Activated naive CD4-positive, alpha-beta T cell treated with anti-CD3 and anti-CD28 coated beads, Interleukin-2, amount 10 ng/mL, durations not matched to agents 7 days and 5 days (primary cell): Measurements from ENCODE around the gene ARAP2.

Experiments used
- CTCF ChIA-PET: fragments of 350-600 bp; sonication (Branson Sonifier 250); formaldehyde crosslinking; loops from one replicate; lab custom pipeline; 2021; ENCODE audit warnings: antibody characterized with exemption; lab: Charles Lee
- DNase-seq: peaks from one replicate; pipeline ENCODE4 v3.0.0-alpha.2; 2020
- H3K27ac Mint-ChIP-seq: one replicate; pipeline ENCODE4 v1.8.0; 2021; ENCODE audit warnings: mild to moderate bottlenecking, moderate library complexity, mixed read lengths
- H3K27me3 Mint-ChIP-seq: one replicate; pipeline ENCODE4 v1.8.0; 2021; ENCODE audit warnings: mild to moderate bottlenecking, mixed read lengths
- H3K36me3 Mint-ChIP-seq: one replicate; pipeline ENCODE4 v1.8.0; 2021; ENCODE audit warnings: mixed read lengths
- H3K4me1 Mint-ChIP-seq: one replicate; pipeline ENCODE4 v1.8.0; 2021; ENCODE audit warnings: mixed read lengths
- H3K4me3 Mint-ChIP-seq: one replicate; pipeline ENCODE4 v1.8.0; 2021; ENCODE audit warnings: mild to moderate bottlenecking, moderate library complexity, mixed read lengths
- H3K9me3 Mint-ChIP-seq: one replicate; pipeline ENCODE4 v1.8.0; 2021; ENCODE audit warnings: mixed read lengths

The ARAP2 gene, protein sequence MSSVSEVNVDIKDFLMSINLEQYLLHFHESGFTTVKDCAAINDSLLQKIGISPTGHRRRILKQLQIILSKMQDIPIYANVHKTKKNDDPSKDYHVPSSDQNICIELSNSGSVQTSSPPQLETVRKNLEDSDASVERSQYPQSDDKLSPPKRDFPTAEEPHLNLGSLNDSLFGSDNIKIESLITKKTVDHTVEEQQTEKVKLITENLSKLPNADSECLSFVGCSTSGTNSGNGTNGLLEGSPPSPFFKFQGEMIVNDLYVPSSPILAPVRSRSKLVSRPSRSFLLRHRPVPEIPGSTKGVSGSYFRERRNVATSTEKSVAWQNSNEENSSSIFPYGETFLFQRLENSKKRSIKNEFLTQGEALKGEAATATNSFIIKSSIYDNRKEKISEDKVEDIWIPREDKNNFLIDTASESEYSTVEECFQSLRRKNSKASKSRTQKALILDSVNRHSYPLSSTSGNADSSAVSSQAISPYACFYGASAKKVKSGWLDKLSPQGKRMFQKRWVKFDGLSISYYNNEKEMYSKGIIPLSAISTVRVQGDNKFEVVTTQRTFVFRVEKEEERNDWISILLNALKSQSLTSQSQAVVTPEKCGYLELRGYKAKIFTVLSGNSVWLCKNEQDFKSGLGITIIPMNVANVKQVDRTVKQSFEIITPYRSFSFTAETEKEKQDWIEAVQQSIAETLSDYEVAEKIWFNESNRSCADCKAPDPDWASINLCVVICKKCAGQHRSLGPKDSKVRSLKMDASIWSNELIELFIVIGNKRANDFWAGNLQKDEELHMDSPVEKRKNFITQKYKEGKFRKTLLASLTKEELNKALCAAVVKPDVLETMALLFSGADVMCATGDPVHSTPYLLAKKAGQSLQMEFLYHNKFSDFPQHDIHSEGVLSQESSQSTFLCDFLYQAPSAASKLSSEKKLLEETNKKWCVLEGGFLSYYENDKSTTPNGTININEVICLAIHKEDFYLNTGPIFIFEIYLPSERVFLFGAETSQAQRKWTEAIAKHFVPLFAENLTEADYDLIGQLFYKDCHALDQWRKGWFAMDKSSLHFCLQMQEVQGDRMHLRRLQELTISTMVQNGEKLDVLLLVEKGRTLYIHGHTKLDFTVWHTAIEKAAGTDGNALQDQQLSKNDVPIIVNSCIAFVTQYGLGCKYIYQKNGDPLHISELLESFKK (N-terminal part only)

DNA sequence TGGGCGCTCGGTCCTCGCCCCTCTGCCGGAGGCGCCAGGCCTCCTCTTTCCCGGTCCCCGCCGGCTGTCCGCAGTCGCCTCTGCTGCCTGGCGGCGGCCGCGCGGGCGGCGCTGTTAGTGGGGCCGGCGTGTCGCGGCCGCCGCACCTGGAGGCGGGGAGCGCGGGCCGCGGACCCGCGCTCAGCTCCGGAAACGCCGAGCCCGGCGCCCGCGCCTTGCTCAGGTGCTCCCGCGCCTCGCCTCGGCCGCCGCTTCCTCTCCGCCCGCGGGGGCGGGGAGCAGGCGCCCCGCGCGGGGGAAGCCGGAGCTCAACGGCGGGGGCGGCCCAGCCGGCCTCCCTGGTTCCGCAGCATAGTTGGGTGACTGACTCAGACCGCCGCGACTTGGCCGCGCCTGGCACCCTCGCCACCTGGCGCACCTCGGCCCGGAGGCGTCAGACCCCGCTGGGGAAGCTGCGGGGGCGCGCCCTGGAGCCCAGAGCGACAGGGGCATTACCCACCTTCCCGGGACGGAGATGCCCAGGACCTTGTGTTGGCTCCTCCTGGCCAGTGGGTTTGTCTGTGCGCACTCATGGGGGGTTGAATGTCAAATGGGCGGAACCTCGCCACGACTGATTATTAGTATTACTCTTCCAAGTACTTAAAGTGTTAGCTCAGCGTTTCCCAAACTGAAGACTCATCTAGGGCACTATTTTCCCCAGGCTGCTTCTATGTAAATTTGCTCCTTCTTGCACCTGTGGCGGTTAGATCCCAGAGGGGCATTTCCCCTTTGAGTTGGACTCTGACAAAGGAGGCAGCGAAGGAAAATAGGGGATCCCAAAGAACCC, at the start of gene ARAP2:
TSS of gene ARAP2 (minus strand) at position 258 of the 826 bp plus-strand sequence. CDS start 15,028 bp downstream, outside the sequence.
- Mint-ChIP-seq H3K9me3 (peaks cover under 1% of the 10 kb centered on the region), H3K4me3 (peak within 1 kb of the TSS; percentile 85), H3K36me3 (peaks cover 17% of the 10 kb centered on the region), H3K27me3 (peaks cover 30% of the 10 kb centered on the region), H3K4me1 (peaks cover 42% of the 10 kb centered on the region), H3K27ac (peak within 1 kb of the TSS; percentile 93)
- CTCF ChIA-PET, result interaction anchor here (0.6 to 2.8 kb wide), 14 partner anchors 9 to 156 kb away, joined by 3 to 18 read pairs (median 4); no protein-coding TSS in a partner anchor
- peak; percentile 75 for DNase-seq

DNA sequence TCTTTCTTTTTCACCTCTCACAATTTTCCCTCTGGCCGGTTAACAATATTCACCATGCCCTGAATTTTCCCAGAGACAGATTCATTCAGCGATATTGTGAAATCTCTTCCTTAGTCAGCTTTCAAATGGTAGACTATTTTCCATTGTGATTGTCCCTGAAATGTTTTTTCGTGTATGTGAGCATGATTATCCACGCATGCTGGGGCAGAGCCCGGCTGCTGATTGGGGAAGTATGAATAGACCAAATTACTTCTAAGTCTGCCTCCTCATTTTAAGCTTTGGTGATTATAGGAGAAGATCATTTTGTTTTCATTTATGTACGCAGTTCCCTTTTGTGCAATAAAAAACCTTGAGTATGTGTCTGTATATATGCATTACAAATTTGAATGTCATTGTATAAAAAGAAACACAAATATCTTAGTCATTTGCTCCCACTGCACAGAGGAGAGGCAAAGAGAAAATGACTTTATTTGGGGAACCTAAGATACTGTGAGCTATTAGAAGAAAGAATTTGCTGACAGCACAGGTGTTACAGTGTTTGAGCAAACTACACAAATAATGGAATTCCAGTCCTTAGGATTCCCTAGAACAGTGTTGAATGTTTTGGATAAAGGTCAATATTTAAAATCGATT, 48.4 kb upstream of the ARAP2 start:
- Mint-ChIP-seq H3K4me1 (peaks cover 11% of the 10 kb centered on the region), H3K4me3 (no peak overlapping the region), H3K27ac (no peak overlapping the region), H3K27me3 (peaks cover 3% of the 10 kb centered on the region), H3K36me3 (peaks cover 2% of the 10 kb centered on the region), H3K9me3 (peaks cover 2% of the 10 kb centered on the region)
- CTCF ChIA-PET, result no interaction called here
- DNase-seq, result no peak

DNA sequence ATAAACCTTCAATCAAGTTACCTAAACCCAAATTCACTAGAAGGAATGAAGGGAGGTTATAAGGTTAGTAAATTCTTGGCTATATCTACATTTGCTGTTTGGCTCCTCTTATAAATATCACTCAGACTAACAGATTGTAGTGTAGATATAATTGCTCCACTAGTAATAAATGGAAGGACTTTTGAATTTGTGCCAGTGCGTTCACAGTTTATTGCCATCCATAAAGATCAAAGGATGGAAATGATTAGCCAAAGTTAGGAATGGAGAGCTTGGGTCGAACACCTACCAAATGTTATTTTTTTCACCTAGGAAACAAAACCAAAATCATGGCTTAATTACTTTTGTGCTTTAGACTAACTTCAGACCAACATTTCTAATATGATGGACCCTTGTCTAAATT, 46.3 kb upstream of the ARAP2 start:
- no peak for DNase-seq
- Mint-ChIP-seq H3K4me3 (no peak overlapping the region), H3K9me3 (peaks cover 7% of the 10 kb centered on the region), H3K4me1 (peaks cover 28% of the 10 kb centered on the region), H3K27ac (no peak overlapping the region), H3K27me3 (no peaks in the 10 kb centered on the region), H3K36me3 (peaks cover 9% of the 10 kb centered on the region)
- CTCF ChIA-PET, result no interaction called here

DNA sequence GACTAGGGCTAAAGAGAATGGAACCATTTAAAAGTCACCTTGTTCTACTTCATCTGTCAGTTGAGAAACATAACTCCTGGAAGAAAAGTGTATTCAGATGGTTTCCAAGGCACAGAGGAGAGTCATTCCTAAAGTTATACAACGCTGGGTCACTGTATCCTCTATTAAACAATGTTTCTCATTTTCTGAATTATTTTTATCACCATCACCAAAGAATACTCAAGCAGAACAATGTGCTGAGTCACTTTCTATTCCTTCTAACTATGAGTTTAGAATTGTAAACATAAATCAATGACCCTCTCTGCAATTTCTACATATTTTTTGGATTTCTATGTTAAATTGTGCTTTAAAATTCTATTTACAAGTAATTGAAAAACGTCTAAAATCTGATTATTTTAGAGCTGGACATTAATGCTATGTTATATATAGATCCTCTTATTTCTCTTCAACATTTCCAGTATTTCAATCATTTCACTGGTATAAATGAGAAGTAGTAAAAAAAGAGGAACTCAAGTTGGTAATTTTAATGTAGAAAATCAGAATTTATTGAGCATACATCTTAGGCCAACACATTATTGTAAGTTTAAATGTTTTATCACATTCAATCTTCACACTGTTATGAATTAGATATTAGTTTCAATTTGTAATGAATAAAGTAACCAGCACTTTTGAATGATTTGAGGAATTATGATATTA, 44.6 kb upstream of the ARAP2 start:
- H3K27ac Mint-ChIP-seq, result no peak overlapping the region
- H3K9me3 Mint-ChIP-seq, result peaks cover 11% of the 10 kb centered on the region
- no peak overlapping the region for H3K4me3 Mint-ChIP-seq
- H3K36me3 Mint-ChIP-seq, result peaks cover 14% of the 10 kb centered on the region
- CTCF ChIA-PET, result interaction anchor here (1.3 kb wide), 1 partner anchor 36 kb away, joined by 5 read pairs; no protein-coding TSS in a partner anchor
- no peaks in the 10 kb centered on the region for H3K27me3 Mint-ChIP-seq
- no peak for DNase-seq
- H3K4me1 Mint-ChIP-seq, result peaks cover 43% of the 10 kb centered on the region

DNA sequence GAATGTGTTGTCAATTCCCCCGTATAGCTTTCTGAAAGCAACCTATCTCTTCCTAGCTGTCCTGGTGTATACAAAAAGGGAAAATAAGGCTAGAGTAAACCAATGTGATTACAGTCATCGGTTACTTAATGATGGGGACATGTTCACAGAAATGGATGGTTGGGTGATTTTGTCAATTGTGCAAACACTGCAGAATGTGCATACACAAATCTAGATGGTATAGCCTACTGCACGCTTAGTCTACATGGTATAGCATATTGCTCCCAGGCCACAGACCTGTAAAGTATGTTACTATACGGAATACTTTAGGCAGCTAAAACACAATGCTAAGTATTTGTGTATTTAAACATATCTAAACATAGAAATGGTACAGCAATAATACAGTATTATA, 42.2 kb upstream of the ARAP2 start:
- DNase-seq, result no peak
- peaks cover 20% of the 10 kb centered on the region for H3K36me3 Mint-ChIP-seq
- peaks cover 3% of the 10 kb centered on the region for H3K27me3 Mint-ChIP-seq

DNA sequence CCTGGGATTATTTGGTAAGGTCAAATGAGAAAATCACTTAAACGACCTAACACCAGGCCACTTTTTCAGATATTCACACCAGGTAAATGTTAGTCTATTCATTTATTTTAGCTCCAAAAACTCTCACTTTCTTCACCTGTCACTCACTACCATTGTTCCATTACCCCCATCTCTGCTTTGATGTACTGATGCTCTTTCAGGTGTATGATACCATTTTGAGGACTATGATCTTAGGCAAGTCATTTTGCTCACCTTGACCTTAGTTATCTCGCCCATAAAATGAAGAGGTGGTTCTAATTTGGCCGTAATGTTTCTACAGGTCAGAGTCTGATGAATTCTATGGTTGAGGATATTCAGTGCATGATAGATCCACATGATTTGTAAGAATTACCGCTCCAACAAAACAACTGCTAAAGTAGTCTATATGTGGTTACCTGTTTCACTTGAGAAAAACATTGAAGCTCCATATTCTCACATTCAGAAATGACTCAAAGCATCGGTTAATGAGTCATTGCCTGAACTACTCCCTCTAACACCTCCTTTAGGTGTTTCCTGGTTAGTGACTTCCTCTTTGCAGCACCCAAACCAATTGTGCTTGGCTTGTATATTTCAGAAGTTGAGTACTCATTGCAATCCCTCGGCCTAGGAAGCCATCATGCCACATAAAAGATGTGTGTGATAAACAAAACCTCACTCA, 41.6 kb upstream of the ARAP2 start:
- peak; percentile 71 for DNase-seq
- peak overlapping the region; percentile 16 for H3K4me3 Mint-ChIP-seq
- H3K4me1 Mint-ChIP-seq, result peaks cover 48% of the 10 kb centered on the region
- peak overlapping the region; percentile 95 for H3K27ac Mint-ChIP-seq
- CTCF ChIA-PET, result interaction anchor here (0.8 to 1.6 kb wide), 11 partner anchors 9 to 114 kb away, joined by 3 to 6 read pairs (median 3); partner anchors contain the start of gene ARAP2
- H3K36me3 Mint-ChIP-seq, result peaks cover 20% of the 10 kb centered on the region
- H3K9me3 Mint-ChIP-seq, result peaks cover 16% of the 10 kb centered on the region
- H3K27me3 Mint-ChIP-seq, result peaks cover 3% of the 10 kb centered on the region

More for the DNA sequence above, 42.2 kb upstream of the ARAP2 start:
- Mint-ChIP-seq H3K9me3 (peaks cover 16% of the 10 kb centered on the region), H3K27ac (peak overlapping the region; percentile 95), H3K4me3 (no peak overlapping the region), H3K4me1 (peaks cover 48% of the 10 kb centered on the region)
- CTCF ChIA-PET, result interaction anchor here (0.8 to 1.6 kb wide), 10 partner anchors 9 to 113 kb away, joined by 3 to 6 read pairs (median 3); partner anchors contain the start of gene ARAP2

DNA sequence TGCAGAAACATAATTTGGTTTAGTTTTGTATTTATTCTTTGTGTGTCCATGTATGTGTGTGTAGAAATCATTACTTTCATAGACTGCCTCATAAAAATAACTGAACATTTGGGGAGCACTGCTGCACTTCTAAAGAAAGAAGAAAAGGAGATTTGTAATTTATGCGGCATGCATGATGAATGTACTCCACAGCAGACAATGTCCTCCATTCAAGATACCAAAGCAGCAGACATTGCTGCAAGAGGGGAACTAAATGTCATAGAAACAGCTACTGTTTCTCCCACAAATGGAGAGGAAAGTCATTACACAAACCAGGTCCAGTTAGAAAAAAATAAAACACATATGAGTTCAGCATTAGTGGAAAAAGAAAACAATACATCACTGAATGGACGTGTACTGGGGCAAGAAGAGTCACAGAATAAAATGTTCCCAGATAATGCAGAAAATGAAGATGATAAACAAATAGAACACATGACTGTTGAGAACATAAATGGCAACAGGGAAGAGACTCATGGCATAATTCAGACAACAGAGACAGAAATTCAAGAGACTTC, 39.7 kb upstream of the ARAP2 start:
- Mint-ChIP-seq H3K27me3 (peaks cover 3% of the 10 kb centered on the region), H3K4me3 (no peak overlapping the region), H3K9me3 (peaks cover 16% of the 10 kb centered on the region), H3K36me3 (peaks cover 20% of the 10 kb centered on the region), H3K27ac (peak overlapping the region; percentile 6), H3K4me1 (peaks cover 57% of the 10 kb centered on the region)
- CTCF ChIA-PET, result interaction anchor here (2.6 kb wide), 1 partner anchor 31 kb away, joined by 6 read pairs; no protein-coding TSS in a partner anchor
- no peak for DNase-seq

DNA sequence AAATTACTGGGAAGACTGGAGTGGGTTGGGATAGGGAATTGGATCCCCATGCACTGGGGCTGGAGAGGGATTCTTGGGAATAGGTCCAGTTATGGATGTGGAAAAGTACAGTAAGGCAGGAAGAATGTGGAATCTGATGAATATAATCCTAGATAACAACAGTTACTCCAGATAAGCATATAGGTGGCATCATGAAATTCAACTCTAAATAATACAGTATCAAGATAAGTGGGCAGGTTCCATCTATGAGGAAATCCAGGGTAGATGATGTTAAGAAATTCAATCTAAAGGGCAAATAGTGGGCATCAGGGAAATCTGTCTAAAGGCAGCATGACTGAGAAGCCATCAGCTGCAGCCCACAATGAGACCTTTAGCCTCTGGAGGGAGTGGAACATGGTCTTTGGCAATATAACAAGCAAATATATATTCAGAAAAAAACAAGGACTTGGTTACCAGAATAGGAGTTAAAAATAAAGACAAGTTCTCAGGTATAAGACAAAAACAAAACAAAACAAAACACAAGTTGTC, 38.3 kb upstream of the ARAP2 start:
- no peak for DNase-seq
- CTCF ChIA-PET, result interaction anchor here (0.9 to 2.6 kb wide), 2 partner anchors 14 to 30 kb away, joined by 3 to 6 read pairs; no protein-coding TSS in a partner anchor
- peaks cover 13% of the 10 kb centered on the region for H3K9me3 Mint-ChIP-seq
- no peak overlapping the region for H3K27ac Mint-ChIP-seq
- peaks cover 17% of the 10 kb centered on the region for H3K36me3 Mint-ChIP-seq
- no peak overlapping the region for H3K4me3 Mint-ChIP-seq
- H3K27me3 Mint-ChIP-seq, result peaks cover 3% of the 10 kb centered on the region
- peaks cover 57% of the 10 kb centered on the region for H3K4me1 Mint-ChIP-seq

DNA sequence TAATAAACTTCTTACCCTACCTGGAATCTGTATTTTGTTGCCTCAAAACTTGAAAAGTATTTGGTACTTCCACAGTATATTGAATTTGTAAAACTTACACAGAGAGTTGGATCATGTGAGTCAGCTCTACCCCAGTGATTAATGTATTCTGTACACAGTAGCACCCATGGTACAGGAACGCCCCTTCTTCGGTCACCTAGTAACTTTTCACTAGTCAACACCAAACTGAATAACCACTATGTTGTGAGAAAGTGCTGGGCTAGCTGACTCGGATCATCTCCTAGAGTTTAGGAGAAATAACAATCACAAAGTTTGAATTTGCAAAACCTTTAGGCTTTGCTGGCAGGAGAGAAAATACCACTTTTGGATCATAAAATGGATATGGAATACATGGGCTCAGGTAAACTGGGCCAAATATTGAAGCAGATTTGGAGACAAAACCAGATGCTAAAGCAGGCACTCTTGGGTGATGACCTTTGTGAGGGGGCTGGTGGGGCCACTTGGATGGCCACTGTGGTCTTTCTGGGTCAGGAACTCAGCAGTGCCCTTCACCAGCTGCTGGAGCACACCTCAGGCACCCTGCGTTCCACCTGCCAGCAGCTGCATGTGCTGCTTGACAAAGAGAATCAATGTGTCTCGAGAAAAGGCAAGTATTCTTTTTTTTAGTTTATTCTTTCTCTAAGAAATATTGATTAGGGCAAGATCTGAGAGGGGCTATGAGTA, 37.2 kb upstream of the ARAP2 start, which contains the start of gene DTHD1:
TSS of gene DTHD1 (plus strand) at position 233 of the 723 bp plus-strand sequence. CDS start at position 376, 143 bp downstream.
- Mint-ChIP-seq H3K4me3 (no peak within 1 kb of the TSS), H3K27me3 (peaks cover 3% of the 10 kb centered on the region), H3K36me3 (peaks cover 14% of the 10 kb centered on the region), H3K4me1 (peaks cover 49% of the 10 kb centered on the region), H3K9me3 (peaks cover 9% of the 10 kb centered on the region), H3K27ac (no peak within 1 kb of the TSS)
- CTCF ChIA-PET, result interaction anchor here (0.7 to 1.7 kb wide), 3 partner anchors 13 to 119 kb away, joined by 3 to 5 read pairs (median 4); no protein-coding TSS in a partner anchor
- no peak for DNase-seq

DNA sequence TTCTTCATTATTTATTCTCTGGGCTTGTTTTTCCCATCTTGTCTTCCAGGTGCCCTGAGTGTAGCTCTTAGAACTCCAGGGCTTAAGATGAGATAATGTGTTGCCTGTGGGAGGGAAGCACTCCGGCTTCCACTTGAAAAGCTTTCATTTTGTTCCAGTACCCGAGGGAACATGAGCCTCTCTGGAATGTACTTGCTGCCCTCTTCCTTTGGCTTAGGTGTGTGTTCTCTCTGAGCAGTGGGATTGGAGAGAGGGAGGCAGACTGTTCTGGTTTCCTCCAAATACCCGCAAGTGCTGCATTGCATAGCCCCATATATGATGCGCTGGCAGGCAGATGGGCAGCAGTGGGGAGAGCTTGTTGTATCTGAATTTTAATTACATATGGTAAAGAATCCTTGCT, 36.2 kb upstream of the ARAP2 start:
- H3K27ac Mint-ChIP-seq, result no peak overlapping the region
- H3K4me3 Mint-ChIP-seq, result no peak overlapping the region
- peaks cover 39% of the 10 kb centered on the region for H3K4me1 Mint-ChIP-seq

More for the DNA sequence above, 36.2 kb upstream of the ARAP2 start:
- no peak for DNase-seq
- Mint-ChIP-seq H3K36me3 (peaks cover 11% of the 10 kb centered on the region), H3K27me3 (peaks cover 3% of the 10 kb centered on the region), H3K9me3 (peaks cover 9% of the 10 kb centered on the region)
- CTCF ChIA-PET, result interaction anchor here (0.7 to 1.7 kb wide), 4 partner anchors 12 to 120 kb away, joined by 3 to 5 read pairs (median 4); no protein-coding TSS in a partner anchor
